HG02623 (cell line): ENCODE results near the gene XCL1.

Source experiments
- ATAC-seq: cut with Tn5 transposase; IDR thresholded peaks from one replicate; pipeline ENCODE4 v1.9.1; 2021; ENCODE audit warnings: moderate library complexity; ENCODE audit not compliant: unreplicated experiment

XCL1 gene

DNA sequence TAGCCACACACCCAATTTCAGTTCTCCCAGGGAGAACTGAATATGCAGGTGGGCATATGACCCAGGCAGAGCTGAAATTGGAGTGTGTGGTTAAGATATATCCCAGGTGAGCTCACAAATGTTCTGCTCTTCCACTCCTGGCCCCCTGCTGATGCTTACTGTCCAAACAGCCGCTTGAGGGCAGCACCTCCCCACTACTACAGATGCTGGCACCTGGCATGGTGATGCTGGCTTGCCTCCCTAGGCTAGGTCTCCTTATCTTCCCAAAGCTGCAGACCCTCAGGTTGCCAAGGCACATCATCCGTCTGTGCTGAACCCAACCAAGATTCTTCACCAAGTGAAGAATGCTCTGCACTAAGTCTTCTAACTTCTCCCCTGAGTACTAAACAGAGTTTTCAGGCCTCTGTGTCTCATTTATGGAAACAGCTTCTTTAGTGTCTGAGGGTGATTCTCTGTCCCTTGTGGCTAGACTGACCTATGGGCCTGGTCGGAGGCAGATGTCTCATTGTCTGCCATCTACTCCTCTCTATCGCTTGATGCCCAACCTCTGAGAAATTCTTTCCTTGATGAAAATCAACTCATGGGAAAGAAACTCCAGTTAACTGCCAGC is 27.2 kb downstream of the XCL1 start:
- peak; percentile 63 for ATAC-seq

DNA sequence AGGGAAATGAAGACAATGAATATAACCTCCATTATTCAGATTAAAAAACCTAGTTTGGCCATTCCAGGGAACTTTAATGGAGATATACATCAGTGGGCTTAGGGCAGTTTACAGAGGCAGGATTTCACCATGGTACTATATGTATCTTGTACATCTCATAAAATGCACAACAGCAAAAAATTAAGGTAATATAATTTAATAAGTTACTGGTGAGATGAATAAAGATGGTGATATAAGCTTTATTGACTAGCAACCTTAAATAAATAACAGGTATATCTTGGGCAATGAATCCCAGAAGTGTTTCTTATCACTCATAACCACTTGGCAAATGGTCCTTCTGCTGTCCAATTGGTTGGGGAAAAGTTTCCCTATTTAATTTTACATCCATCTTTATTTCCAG is 29.0 kb downstream of the XCL1 start:
- ATAC-seq = no peak

DNA sequence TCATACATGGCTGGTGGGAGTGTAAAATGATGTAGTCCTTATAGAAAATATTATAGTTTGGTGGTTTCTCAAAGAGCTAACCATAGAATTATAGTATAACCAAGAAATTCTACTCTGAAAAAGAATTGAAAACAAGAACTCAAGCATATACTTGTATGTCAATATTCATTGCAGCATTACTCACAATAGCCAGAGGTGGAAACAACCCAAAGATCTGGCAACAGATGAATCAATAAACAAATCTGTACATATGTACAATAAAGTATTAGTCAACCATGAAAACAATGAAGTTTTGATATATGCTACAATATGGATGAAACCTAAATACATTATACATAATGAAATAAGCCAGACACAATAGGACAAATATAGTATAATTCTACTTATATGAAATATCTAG is 29.7 kb downstream of the XCL1 start:
- no peak for ATAC-seq

- no peak for ATAC-seq
Observed at GRCh38 chr1:168607872-168608428, 31.5 kb downstream of the XCL1 start.

DNA sequence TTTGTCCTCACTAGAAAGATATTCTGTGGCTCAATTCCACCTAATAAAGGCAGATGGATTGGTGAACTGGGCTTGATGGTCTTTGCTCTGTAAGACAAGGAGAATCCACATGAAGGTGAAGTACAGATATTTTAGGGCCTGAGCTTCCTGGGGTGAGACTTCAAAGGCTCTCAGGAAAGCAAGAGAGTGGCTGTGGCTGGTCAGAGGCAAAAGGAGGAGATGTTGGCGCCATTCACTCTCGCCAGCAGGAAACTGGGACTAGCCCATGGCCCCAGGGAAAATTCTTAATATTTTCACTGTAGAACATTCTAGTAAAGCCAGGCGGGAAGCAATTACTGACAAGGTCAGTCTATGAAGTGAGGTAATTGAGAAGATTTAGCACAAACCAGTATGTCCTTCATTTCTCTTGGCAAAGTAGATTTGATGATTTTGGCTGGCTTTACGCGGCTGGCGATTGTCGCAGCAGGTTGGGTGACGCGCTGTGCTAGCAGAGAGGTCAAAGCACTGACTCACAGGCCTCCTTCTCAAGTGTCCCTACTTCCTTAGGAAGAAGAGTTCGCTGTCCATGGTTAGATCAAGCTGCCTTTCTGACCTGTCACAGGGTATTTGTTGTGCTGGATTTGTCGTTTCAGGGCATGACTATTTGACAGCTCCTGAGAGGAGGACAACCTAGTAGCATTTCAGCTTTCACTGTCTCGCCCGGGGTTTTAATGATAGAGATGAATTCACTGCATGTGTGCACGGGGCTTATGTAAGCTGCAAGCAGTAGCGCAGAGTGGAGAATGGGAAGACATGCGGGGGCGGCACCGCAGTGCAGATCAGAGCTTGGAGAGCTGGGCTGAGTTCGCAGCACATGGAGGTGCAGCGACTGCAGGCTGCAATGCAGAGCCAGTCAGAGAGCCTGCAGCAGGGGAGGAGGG is 32.7 kb downstream of the XCL1 start:
- no peak for ATAC-seq

DNA sequence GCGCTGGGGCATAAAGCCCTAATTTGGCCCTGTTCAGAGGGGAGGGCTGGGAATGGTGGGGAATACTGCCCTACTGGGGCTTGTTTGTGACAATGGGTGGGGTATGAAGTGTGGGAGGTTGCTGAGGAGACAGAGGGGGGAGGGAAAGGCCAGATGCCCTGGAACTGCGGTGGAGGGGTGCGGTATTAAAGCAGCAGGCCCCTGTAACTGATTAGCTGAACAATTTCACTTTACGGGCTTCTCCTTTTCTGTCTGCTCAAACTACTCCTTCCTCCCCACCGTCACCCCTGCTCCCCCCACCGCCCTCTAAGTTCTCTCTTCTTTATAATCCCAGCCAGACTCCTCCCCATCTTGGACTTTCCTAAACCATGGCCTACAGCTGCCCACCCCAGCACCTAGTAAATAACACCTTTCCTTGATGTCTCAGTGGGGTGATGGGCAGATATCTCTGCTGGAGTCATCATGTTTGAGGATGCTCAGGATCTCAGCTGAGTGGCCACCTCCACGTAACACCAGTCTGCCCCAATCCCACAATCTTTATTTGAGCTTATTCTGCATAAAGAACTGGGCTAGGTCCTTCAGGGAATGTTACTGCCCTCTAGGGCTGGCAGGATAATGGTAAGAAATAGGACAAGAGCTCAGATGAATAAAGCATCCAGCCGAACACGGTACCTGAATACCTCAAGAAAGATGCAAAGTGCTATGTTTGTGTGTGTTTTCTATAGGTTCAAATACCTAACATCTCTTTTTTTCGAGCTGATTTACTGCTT is 33.5 kb downstream of the XCL1 start:
- no peak for ATAC-seq

DNA sequence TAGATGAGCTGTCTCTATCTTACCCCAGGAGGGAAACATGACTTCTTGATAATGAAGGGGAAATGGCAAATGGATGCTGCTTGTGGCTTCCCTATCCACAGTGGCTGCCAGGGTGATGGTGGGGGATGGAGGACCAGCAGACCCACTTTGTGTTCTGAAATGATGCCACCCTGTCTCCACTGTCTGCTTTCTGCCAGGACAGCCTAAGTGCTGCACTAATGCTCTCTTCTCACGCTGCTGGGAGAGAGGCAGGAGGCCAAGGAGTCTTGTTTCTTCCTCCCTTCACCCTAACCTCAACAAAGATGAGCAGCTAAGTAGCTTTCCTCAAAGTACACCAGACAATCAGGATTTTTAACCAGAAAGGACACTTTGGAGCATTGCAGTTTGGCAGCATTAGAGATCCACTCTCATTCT is 36.6 kb downstream of the XCL1 start:
- ATAC-seq = no peak

DNA sequence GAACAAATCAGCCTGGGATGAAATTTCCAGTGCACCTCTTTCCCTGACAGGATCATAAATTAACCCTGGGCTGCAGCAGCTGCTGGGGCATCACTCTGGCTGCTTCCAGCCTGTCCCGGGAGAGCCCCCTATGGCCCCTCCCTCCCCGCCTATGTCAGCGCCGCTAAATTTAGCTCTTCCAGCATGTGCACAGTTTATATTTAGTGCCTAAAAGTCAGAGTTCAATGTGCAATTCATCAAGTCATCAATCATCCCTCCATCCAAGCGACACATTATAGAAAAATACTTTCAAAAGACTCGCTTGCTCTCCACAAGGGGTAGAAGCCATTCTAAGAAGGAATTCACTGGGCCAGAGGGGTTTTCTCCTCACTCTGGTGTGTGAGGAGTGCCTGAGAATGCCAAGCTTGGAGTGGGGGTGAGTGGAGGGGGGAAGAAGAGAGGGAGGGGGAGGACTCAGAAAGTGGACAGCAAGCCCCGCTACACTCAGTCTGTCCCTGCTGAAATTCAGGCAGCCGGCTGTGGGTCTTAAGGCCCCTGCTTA is 37.4 kb downstream of the XCL1 start:
- ATAC-seq = no peak

DNA sequence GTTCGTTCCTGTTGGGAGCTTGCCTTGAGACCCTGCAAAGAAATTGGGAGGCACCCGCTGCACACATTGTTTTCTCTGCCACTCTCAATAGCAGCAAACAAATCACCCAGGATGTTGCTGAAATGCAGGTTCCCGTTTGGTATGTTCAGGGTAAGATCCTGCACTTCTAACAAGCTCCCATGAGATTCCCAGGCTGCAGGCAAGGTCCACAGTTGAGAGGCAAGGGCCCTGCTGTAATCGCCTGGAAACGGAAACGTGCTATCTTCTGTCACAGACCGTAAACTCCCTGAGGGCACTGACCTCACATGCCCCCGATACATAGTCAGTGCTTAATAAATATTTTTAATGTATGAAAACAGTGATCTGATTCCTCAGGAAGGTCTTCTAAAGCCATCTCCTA is 37.8 kb downstream of the XCL1 start:
- no peak for ATAC-seq

- no peak for ATAC-seq
Observed at GRCh38 chr1:168615965-168616364, 39.6 kb downstream of the XCL1 start.

DNA sequence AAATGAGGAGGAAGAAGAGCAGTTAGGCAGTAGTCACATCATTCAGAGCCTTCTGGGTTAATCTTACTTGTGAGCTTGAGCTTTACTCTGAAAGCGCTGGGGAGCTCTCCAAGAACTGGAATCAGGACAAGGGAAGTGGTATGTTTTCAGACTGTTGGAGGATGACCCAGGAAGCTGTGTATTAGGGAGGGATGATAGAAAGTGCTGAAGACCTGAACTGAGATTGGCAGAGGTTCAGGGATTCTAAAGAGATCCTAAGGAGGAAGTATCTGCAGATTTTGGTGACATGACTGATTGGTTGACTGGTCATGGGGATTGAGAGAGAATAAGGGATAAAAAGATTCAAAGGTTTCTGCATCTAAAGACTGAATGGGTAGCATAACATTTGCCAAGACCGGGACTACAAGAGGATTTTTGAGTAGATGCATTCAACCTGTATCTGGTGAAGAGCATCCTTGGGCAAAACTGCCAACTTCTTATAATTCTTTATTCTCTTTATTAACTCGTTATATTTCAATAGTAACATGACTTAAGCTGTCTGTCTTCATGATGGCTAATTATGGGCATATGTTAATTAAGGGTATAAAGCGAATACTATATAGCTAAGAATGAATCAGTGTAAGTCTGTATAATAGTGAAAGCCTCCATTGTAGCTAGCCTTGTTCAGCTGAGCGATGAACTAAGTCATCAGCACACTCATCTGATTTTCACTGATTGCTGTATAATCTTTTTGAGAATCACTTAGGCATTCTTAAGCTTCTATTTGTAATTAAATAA is 41.8 kb downstream of the XCL1 start:
- ATAC-seq = no peak

GRCh38 chr1:168618886-168619285 is 42.5 kb downstream of the XCL1 start:
- no peak for ATAC-seq

- ATAC-seq = no peak
Observed at GRCh38 chr1:168621356-168621755, 45.0 kb downstream of the XCL1 start.

DNA sequence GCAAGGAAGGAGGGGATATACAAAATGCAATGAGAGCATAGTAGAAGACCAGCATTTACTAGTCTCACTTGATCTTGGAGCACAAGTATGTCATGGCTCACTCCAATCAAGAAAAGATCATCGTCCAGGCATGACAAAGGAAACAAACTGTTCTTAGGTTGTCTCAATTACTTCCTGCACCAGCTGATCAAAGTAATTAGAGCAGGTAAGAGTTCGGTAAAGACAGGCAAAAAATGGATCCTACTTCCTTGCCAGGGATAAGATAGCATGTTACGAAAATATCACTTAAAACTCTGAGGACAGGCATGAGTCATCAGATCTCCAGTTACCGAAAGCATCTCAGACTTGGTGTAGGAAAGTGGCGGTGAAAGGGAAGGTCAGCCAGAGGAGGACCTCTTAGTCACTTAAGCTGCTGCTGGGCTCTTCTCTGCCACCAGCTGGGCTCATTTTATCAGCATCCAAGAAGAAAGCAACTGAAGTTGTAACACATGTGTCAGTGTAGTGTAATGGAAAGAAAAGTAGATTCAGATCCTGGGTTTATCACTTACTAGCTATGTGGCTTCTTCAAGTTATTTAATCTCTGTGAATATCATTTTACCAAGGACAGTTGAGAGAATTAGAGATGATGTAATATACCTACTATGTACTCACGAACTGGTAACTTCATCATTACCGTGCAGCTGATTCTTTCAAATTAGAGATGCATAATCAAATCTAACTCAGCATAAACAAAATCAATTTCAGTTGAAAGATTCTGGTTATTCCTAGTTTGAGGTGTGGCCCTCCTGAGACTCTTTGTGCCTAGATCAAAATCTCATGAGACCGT is 46.8 kb downstream of the XCL1 start:
- ATAC-seq = no peak

DNA sequence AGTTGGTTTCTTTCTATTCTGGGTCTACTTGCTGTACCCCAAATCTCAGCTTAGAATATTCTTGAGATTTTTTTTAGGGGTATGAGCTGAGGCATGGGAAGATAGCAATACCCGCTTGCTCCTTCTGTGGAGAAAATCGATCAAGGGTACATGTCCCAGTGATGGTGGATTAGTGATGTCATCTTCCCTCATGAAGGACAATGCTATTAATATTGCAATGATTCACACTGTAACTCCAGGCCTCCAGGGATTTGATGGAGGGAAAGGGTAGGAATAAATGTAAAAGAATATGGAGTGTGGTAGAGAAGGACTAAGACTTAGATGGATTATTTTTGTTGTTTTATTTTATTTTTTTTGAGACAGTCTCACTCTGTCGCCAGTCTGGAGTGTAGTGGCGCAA is 47.4 kb downstream of the XCL1 start:
- no peak for ATAC-seq

GRCh38 chr1:168626326-168626725 is 49.9 kb downstream of the XCL1 start:
- no peak for ATAC-seq

DNA sequence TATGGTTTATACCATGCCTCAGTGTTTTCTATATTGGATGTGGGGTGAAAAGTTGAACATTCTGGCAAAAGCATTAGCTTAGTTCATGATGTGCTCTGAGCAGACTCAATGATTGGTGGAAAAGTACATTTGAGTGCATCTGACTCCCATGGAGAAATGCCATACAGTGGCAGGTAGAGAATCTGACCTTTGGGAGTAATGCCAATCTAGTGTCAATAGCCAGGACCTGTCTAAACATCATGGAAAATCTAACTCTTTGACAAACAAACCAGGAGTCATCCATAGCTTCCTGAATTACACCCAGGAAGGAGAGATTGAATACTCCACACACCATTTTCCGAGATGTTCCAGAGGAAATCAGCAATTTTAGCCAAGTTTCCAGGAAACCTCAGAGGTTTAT is 51.0 kb downstream of the XCL1 start:
- no peak for ATAC-seq

DNA sequence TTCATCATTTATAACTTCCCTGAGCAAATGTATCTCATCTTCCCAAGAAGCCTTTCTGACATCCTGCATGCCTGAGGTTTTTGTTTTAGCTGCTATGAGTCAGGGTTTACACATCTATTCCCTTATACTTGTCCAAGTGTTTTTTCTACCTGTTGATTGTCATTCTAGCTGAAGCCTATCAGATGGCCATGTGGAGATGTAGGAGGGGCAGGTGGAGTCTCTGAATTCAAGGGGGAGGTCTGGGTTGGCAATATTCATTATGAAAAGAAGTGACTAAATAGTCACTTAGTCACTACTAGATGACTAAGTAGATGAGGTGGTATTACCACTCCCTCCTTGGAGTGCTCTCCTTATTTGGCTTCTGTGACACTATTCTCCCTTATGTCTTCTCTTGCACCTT is 52.4 kb downstream of the XCL1 start:
- ATAC-seq = no peak

GRCh38 chr1:168629466-168629865 is 53.1 kb downstream of the XCL1 start:
- no peak for ATAC-seq
